C4-2B (cell line): ENCODE results near the gene TUSC2.
"Not testable (repeated sequence)": the region's sequence is repeated elsewhere in the genome, so short reads cannot be mapped to it uniquely, and the experiment has no call there.

Source experiments
- H3K27ac ChIP-seq: fragments of 450-650 bp; 2 replicates; pipeline ENCODE4 v1.5.1; 2017
- ZFX ChIP-seq: fragments of 450-650 bp; IDR thresholded peaks from 2 replicates; pipeline ENCODE4 v1.6.1; 2017
- TF ChIP-seq, protein P1 (sequence below): fragments of 450-650 bp; conservative IDR thresholded peaks from 2 replicates; pipeline ENCODE4 v1.5.1; 2017; ENCODE audit warnings: mild to moderate bottlenecking

The TUSC2 gene

DNA sequence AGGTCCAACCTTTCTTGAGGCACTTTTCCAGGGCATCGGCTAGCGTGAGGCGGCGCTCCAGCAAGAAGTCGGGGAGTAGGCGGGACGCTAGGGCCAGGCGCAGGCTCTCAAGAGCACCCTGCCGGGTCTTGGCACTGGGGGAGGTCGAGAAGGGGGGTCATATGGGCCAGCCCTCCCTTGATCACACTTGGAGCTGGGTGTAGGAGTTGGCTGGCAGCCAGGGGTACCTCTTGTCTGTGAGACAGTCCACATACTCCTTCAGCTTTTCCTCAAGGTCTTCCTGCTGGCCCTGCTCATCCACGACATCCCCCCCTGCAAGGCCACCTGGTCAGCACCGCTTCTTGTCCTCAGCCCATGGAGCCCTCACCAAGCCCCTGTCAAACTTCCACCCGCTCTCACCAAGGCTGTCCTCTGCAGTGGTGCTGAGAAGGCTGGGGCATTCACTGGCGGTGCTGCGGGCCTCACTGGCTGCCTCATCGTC, 37.8 kb downstream of the TUSC2 start:
- peak overlapping the region; percentile 99 for H3K27ac ChIP-seq
- TF ChIP-seq, protein P1, sequence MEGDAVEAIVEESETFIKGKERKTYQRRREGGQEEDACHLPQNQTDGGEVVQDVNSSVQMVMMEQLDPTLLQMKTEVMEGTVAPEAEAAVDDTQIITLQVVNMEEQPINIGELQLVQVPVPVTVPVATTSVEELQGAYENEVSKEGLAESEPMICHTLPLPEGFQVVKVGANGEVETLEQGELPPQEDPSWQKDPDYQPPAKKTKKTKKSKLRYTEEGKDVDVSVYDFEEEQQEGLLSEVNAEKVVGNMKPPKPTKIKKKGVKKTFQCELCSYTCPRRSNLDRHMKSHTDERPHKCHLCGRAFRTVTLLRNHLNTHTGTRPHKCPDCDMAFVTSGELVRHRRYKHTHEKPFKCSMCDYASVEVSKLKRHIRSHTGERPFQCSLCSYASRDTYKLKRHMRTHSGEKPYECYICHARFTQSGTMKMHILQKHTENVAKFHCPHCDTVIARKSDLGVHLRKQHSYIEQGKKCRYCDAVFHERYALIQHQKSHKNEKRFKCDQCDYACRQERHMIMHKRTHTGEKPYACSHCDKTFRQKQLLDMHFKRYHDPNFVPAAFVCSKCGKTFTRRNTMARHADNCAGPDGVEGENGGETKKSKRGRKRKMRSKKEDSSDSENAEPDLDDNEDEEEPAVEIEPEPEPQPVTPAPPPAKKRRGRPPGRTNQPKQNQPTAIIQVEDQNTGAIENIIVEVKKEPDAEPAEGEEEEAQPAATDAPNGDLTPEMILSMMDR = no peak
- no peak for TF ChIP-seq ZFX

- TF ChIP-seq ZFX = no peak
- TF ChIP-seq, protein P1 = no peak
- H3K27ac ChIP-seq = peak overlapping the region; percentile 99
Measured at GRCh38 chr3:50289130-50289529, 38.9 kb downstream of the TUSC2 start.

DNA sequence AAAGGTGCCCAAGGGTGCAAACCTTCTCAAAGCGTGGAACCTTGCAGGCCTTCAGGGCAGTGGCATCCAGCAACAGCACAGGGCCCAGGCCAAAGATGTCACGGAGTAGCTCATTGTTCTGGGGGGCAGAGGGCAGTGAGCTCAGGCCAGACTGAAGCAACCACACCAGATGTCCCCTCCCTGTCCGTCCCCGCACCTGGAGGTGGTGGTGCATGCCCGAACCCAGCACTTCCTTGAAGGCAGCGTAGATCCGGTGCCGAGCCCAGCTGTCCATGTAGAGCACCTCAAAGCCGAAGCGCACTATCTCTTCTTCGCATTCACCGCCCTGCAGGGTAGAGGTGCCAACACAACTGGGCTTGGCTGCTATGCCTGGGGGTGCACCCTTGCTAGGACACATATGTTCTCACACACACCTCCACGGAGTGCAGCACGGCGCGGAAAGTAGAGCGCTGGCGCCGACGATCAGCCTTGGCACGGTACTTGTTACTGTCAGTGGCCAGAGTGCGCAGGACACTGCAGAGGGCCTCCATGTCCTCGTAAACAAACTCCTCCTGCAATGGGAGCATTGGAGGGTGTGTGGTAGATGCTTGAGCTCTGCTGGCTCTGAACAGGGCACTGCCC, 39.5 kb downstream of the TUSC2 start:
- H3K27ac ChIP-seq = no peak overlapping the region
- TF ChIP-seq ZFX = no peak
- TF ChIP-seq, protein P1 = no peak

DNA sequence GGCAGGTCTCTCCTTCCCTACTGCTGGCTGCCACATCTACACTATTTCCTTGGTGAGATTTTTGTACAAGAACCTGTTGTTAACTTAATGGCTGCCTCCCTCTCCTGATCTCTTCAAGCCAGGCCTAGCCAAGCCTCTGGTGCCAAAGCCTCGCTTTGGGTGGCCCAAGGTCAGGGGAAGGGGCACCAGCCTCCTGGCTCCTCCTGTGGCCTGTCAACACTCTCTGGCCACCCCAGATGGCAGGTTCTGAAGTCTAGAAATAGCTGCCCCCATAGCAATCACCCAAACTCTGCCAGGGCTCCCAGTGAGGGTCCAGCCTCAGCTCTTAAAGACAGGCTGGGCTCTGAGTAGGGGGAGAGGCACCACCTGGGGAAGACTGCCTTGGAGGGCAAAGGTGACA, 40.8 kb downstream of the TUSC2 start:
- H3K27ac ChIP-seq = no peak overlapping the region

GRCh38 chr3:50286322-50287227, 41.4 kb downstream of the TUSC2 start:
- TF ChIP-seq ZFX = no peak
- TF ChIP-seq, protein P1 = no peak
- H3K27ac ChIP-seq = no peak overlapping the region

More for the DNA sequence above, 40.8 kb downstream of the TUSC2 start:
- TF ChIP-seq, protein P1 = no peak
- no peak for TF ChIP-seq ZFX

DNA sequence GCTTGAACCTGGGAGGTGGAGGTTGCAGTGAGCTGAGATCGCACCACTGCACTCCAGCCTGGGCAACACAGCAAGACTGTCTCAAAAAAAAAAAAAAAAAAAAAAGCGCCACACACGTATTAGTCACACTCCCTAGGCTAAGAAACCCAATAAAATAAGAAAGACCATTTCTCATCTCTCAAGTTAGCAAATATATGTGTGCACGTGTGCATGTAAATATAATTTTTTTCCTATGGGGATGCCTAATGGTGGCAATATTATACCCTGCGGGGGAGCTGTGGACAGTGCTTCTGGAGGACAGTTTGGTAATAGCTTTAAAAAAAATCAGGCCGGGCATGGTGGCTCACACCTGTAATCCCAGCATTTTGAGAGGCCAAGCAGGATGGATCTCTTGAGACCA, 43.9 kb downstream of the TUSC2 start:
- H3K27ac ChIP-seq = not testable (repeated sequence)

GRCh38 chr3:50279255-50280016, 48.6 kb downstream of the TUSC2 start:
- TF ChIP-seq, protein P1 = no peak
- TF ChIP-seq ZFX = no peak
- no peak overlapping the region for H3K27ac ChIP-seq
